Psoas muscle (tissue), 8 donors: Measurements from ENCODE around the gene UGT3A1. TPM values are rescaled to one million over a fixed set of nuclear protein-coding genes. Genes with fewer than 3 reads are reported as not detected.

Experiments
- ATAC-seq, 4 donors: fragments of 200-7000 bp; cut with Tn5 transposase; one replicate each; pipeline ENCODE4 v1.9.1; 2020; ENCODE audit warnings: moderate library complexity in 3 of 4, mild to moderate bottlenecking in 2 of 4
- DNase-seq, 2 donors: peaks; one replicate each; pipeline ENCODE4 v3.0.0-alpha.2; 2020
- H3K27ac ChIP-seq: fragments of 200-600 bp; one replicate; pipeline ENCODE4 v1.8.0; 2022
- H3K27me3 ChIP-seq, 3 donors: fragments of 200-600 bp in 1 of 3; one replicate each; pipeline versions ENCODE4 v1.6.1 to v1.8.0; 2013 to 2022; ENCODE audit warnings: low read length in 2 of 3, mild to moderate bottlenecking in 2 of 3, moderate library complexity in 1 of 3; ENCODE audit not compliant: insufficient read depth in 3 of 3
- H3K36me3 ChIP-seq, 2 donors: fragments of 200-600 bp in 1 of 2; one replicate each; pipeline versions ENCODE4 v1.6.1 to v1.8.0; 2013 to 2022; ENCODE audit warnings: low read depth in 1 of 2, mild to moderate bottlenecking in 1 of 2, moderate library complexity in 1 of 2; ENCODE audit not compliant: insufficient read depth in 1 of 2
- H3K4me1 ChIP-seq: fragments of 200-600 bp; one replicate; pipeline ENCODE4 v1.8.0; 2022
- H3K4me3 ChIP-seq: fragments of 200-600 bp; one replicate; pipeline ENCODE4 v1.8.0; 2022; ENCODE audit warnings: mild to moderate bottlenecking
- H3K9me3 ChIP-seq: fragments of 200-600 bp; one replicate; pipeline ENCODE4 v1.8.0; 2022
- CTCF ChIP-seq: fragments of 200-600 bp; IDR thresholded peaks from one replicate; pipeline ENCODE4 v1.8.0; 2022; ENCODE audit warnings: antibody characterized with exemption
- WGBS, 3 donors: extraction: QIAGEN DNeasy Blood & Tissue Kit; methylation state at CpG; one replicate each; pipeline versions ENCODE4 v1.1.6 to v1.1.7; 2013; 5-methylcytosine and 5-hydroxymethylcytosine counted together
- intact Hi-C, 2 donors: fragments of 100-400 bp; cut with DNase I; formaldehyde crosslinking; loops; one replicate each; pipeline versions ENCODE4 v1.11.0 to v1.14.2; 2022
- polyA plus RNA-seq, 3 donors: library from polyadenylated mRNA; stranded (reverse); fragments of 200-250 nt; gene quantifications; one replicate each; pipeline ENCODE4 v1.2.3, GENCODE V29; 2013
- total RNA-seq, 4 donors: library from RNA; stranded (reverse); fragmentation: NEBNext Ultra II Directional in 2 of 4; extraction: Animal tissue kit (Norgen Biotek cat#: 25700) in 2 of 4; gene quantifications; one replicate each; pipeline versions ENCODE4 v1.2.1 to v1.2.4, GENCODE V29; 2021 to 2023
- donor health status: healthy with polysubstance abuse.
- donor health status: DM: no; HTN: no; CAD: no; lungs with moderate emphysema.
- donor health status: Bipolar disorder and iron deficiency.
- donor health status: healthy.
- donor health status: DM: yes; HTN: yes; CAD: no.
- donor health status: DM: no; HTN: no; CAD: no.
- donor health status: DM: no; HTN: no; CAD: no.
- donor health status: DM: yes; HTN: yes; CAD: no.

The UGT3A1 gene
- total and polyA plus RNA-seq, 7 donors, result 0.21 to 4.1 (median 0.67) TPM

- no peak overlapping the region for H3K27ac ChIP-seq
- H3K4me3 ChIP-seq, result no peak overlapping the region
- no peaks in the 10 kb centered on the region for H3K4me1 ChIP-seq
- intact Hi-C loops, result no loop called here
- no peaks in the 10 kb centered on the region for H3K36me3 ChIP-seq
- H3K9me3 ChIP-seq, result no peaks in the 10 kb centered on the region
- WGBS, 3 donors, result 67 to 83% (median 70%) methylated on average over 2 of the region's 2 CpGs
- no peaks in the 10 kb centered on the region for H3K27me3 ChIP-seq
- ATAC-seq (no peak), DNase-seq (no peak)
- no peak for TF ChIP-seq CTCF
Measured at GRCh38 chr5:35902046-35902672, 89.0 kb downstream of the UGT3A1 start.

Other genes with a start within 250 kb of the UGT3A1 start
- gene IL7R, start 134.5 kb downstream of the UGT3A1 start, total RNA-seq, result 1 to 10 TPM; 1.0 to 1.9 (median 1.5) TPM
- under 1 TPM; 0.21 to 0.25 (median 0.23) TPM for gene IL7R, start 134.5 kb downstream of the UGT3A1 start, polyA plus RNA-seq
- not detected for gene CAPSL, start 52.8 kb downstream of the UGT3A1 start, total RNA-seq
- gene CAPSL, start 52.8 kb downstream of the UGT3A1 start, polyA plus RNA-seq, result not detected
- not detected for gene UGT3A2, start 75.5 kb upstream of the UGT3A1 start, total RNA-seq
- gene UGT3A2, start 75.5 kb upstream of the UGT3A1 start, polyA plus RNA-seq, result not detected
- gene LMBRD2, start 160.5 kb upstream of the UGT3A1 start, total RNA-seq, result 10 to 100 TPM; 13.7 to 22.8 (median 18.9) TPM
- gene LMBRD2, start 160.5 kb upstream of the UGT3A1 start, polyA plus RNA-seq, result 10 to 100 TPM in 1 of 3 donors, 1 to 10 TPM in 2; 3.0 to 17.4 (median 3.6) TPM
- 1 to 10 TPM; 3.0 to 5.3 (median 4.2) TPM for gene SKP2, start 160.7 kb upstream of the UGT3A1 start, total RNA-seq
- gene SKP2, start 160.7 kb upstream of the UGT3A1 start, polyA plus RNA-seq, result 1 to 10 TPM; 1.3 to 6.6 (median 2.4) TPM